GDM1 (cell line): ENCODE measurements around the gene CPEB3.
A peak's percentile ranks its signal among the peaks of the same experiment; 100 is the strongest.

Experiments used
- DNase-seq: peaks from one replicate; lab custom pipeline; 2025; lab: John Stamatoyannopoulos, UW

CPEB3 gene

GRCh38 chr10:92103376-92104090 lies 187.3 kb downstream of the CPEB3 start:
- no peak for DNase-seq

DNA sequence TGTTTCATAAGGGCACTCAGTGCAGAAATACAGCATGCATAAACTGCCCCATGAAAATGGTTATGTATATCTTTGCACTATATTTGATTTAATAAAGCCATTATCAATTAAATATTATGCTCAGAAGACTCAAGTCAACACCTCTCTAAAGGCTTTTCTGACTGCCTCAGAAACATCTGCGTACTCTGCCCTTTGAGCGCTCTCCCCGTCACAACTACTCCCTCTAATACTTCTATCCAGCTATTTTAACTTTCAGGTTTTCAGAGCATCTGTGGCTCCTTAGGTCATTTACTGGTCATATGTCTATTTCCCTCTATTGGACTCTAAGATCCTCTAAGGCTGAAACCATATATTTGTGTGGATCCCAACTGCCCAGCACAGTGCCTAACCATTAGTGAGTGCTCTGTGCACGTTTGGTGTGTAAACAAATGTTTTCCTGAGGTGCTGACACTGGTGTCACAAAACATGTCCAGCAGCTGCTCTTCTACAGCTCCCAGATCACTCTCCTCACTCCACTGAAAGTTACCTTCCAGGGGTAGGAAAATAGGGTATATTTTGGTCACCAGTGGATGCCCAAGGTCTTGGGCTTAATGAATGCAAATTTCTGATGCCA lies 188.2 kb downstream of the CPEB3 start:
- DNase-seq, result no peak

GRCh38 chr10:92094960-92095359 lies 195.9 kb downstream of the CPEB3 start:
- DNase-seq, result no peak

- DNase-seq, result no peak
Measured at GRCh38 chr10:92091965-92092364, 198.9 kb downstream of the CPEB3 start.

DNA sequence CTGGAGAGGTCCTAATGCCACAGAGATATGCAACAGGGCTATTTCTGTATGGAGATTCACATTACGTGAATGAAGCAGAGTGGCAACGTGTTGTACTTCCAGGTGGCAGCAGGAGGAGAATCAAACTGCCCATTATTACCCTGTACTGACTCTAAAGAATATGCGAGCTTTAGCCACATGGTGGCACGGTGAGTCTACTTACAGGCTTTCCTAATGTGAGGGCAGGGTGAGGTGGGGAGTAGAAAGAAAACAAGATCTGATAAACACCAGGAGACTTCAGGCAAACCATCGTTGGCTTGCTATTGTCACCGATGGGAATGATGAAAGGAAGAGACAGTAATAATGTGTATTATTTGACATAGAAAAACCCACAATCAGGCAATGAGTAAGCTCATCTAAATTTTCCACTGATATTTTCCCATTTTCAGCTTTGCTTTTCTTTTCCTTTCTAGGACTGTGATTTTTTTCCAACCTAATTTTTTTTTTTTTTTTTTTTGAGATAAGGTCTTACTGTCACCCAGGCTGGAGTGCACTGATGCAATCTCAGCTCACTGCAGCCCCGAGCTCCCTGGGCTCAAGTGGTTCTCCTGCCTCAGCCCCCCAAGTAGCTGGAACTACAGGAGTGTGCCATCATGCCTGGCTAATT lies 203.0 kb downstream of the CPEB3 start:
- DNase-seq, result peak; percentile 58

GRCh38 chr10:92082583-92083280 lies 208.1 kb downstream of the CPEB3 start:
- no peak for DNase-seq

GRCh38 chr10:92081641-92082040 lies 209.2 kb downstream of the CPEB3 start:
- no peak for DNase-seq

- no peak for DNase-seq
Measured at GRCh38 chr10:92080244-92080643, 210.6 kb downstream of the CPEB3 start.

- DNase-seq, result no peak
Measured at GRCh38 chr10:92079003-92079402, 211.9 kb downstream of the CPEB3 start.

- DNase-seq, result no peak
Measured at GRCh38 chr10:92076722-92077121, 214.2 kb downstream of the CPEB3 start.

DNA sequence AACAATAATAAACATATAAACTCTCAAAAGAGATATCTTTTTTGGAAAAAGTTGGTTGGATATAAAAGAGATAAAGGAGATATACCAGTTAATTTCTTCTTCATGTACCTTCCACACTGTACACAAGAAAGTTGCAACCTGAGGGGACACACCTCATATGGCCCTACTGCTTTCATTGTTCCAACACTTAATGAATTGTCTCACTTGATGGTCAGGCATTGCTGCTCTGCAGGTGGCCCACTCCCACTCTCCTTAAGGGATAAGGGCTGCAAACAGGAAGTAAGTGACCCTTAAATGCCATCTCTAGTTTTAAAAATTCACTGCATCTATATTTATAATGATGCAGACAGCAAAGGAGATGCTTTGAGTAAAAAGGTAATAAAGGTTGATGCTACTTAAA lies 215.0 kb downstream of the CPEB3 start:
- DNase-seq, result no peak

- DNase-seq, result no peak
Measured at GRCh38 chr10:92074126-92074887, 216.6 kb downstream of the CPEB3 start.

DNA sequence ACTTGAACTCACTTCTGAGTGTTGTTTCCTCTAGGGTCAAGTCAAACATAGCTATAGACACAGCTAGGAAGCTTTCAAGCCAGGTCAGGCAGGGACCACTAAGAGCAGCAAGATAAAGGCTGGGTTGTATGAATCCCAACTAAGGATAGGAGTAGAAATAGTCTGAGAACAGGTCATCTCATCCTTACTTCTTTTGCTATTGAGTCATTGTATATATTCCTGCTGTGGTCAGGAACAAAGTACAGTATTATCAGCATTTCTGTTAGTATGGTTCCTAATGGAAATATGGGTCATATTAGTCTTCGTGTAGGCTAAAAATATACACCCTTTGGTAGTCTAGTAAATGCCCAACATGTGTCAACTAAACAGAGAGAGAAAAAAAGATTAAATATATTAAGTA lies 222.0 kb downstream of the CPEB3 start:
- DNase-seq, result no peak

DNA sequence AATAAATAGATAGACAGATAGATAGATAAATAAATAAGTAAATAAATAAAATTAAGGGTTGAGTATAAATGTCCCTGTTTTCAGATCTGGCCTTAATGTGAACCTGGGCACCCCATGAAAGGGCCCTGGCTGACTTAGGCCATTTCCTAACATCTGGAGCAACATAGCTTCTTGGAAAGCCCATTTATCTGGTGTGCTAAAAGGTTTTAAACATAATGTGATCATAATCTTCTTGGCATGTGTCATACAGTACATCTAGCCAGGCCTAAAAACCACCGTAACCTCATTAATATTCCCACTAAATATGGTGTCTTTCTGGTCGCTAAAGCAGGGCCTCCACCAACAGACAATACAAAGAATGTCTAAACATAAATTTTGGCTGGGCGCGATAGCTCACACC lies 224.5 kb downstream of the CPEB3 start:
- no peak for DNase-seq

DNA sequence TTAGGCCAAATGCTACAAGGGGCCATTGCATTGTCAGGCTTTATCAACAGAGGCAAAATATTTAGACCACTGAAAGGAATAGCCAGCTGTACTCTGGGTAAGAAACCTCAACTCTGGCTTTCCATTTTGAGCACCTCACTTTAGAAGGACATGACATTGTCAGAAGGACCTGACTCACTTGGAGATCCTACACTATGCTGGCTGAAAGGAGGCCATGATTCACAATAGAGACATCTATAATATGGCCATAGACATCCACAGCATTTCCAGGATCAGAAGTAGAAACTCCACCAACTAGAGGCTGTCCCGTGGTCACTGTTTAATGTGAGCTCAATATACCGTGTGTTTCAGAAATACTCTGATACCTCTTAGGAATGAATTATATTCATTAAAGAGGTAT lies 226.4 kb downstream of the CPEB3 start:
- DNase-seq, result no peak

DNA sequence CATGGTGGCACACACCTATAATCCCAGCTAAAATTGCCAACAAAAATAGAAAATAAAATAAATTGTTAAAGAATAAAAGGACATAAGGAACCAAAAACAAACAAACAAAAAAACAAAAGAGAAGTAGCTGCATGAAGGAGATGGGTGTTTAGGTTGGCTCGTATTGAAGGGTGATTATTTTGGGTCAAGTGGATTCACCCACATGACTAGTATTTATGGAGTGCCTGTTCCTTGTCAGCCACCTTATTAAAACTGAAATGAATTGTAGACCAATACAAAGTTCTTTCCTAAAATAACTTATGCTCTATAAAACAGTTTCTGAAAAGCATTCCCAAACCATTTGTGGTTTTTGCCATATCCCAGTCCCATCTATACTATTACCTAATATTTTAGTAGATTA lies 228.6 kb downstream of the CPEB3 start:
- no peak for DNase-seq

DNA sequence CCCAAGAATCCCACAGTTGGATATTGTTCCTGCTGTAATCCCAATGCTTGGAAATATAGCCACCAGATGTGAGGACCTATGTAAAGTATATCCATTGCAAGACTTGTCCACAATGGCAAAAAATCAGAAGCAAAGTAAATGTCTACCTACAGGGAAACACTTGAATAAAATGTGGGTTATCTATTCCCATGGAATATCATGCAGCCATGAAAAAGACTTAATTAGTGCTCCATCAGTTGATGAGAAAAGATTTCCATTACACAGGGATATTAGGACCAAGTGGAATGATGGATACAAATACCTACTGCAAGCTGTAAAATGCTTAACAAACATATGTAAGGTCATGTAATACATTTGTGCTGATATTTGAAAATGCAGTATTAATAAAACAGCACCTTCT lies 236.1 kb downstream of the CPEB3 start:
- no peak for DNase-seq

GRCh38 chr10:92052741-92053140 lies 238.1 kb downstream of the CPEB3 start:
- DNase-seq, result no peak

- DNase-seq, result no peak
Measured at GRCh38 chr10:92052088-92052487, 238.8 kb downstream of the CPEB3 start.

DNA sequence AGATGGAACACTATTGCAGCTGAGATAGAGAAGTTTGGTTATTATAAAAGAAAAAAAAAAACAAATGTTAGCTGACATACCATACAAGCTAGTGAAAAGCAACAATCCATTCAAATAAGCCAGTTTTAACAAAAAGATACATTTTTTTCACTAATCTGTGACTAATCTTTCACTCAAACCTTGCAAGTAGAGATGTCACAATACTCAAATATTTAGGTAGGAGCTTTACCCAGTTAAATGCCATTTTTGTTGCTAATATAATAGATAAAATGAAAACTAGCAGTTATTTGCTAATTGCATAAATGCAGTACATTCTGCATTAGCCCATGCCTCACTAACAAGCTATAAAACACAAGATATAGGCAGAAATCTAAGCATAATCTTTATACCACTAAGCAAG lies 243.7 kb downstream of the CPEB3 start:
- DNase-seq, result no peak

- no peak for DNase-seq
Measured at GRCh38 chr10:92045641-92046106, 245.2 kb downstream of the CPEB3 start.

DNA sequence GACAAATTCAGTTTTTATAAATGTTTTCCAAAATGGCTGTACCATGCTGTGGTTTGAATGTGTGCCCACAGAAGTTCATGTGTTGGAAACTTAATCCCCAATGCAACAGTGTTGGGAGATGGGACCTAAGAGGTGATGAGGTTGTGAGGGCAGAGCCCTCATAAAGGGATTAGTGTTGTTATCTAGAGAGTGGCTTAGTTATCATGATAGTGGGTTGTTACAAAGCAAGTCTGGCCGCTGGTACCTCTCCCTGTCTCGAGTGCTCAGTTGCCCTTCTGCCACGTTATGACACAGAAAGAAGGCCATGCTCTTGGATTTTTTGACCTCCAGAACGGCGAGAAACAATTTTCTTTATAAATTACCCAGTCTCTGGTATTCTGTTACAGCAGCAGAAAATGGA lies 248.3 kb downstream of the CPEB3 start:
- DNase-seq, result no peak
